ENCODE data around the gene RELN. TPM values are rescaled to one million over a fixed set of nuclear protein-coding genes. Genes with fewer than 3 reads are reported as not detected.

Gene RELN
- total RNA-seq, 1 donor: under 0.01 TPM

- H3K4me3 ChIP-seq (ENCODE audit: low read depth, low read length): no peak overlapping the region
- TF ChIP-seq, protein P1, sequence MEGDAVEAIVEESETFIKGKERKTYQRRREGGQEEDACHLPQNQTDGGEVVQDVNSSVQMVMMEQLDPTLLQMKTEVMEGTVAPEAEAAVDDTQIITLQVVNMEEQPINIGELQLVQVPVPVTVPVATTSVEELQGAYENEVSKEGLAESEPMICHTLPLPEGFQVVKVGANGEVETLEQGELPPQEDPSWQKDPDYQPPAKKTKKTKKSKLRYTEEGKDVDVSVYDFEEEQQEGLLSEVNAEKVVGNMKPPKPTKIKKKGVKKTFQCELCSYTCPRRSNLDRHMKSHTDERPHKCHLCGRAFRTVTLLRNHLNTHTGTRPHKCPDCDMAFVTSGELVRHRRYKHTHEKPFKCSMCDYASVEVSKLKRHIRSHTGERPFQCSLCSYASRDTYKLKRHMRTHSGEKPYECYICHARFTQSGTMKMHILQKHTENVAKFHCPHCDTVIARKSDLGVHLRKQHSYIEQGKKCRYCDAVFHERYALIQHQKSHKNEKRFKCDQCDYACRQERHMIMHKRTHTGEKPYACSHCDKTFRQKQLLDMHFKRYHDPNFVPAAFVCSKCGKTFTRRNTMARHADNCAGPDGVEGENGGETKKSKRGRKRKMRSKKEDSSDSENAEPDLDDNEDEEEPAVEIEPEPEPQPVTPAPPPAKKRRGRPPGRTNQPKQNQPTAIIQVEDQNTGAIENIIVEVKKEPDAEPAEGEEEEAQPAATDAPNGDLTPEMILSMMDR (IDR thresholded peaks at IDR 0.05; ENCODE audit: insufficient read depth, low read depth, low read length): no peak
- DNase-seq (ENCODE audit: low read depth): no peak
Observed at GRCh38 chr7:103549786-103550185, 439.7 kb downstream of the RELN start.

DNA sequence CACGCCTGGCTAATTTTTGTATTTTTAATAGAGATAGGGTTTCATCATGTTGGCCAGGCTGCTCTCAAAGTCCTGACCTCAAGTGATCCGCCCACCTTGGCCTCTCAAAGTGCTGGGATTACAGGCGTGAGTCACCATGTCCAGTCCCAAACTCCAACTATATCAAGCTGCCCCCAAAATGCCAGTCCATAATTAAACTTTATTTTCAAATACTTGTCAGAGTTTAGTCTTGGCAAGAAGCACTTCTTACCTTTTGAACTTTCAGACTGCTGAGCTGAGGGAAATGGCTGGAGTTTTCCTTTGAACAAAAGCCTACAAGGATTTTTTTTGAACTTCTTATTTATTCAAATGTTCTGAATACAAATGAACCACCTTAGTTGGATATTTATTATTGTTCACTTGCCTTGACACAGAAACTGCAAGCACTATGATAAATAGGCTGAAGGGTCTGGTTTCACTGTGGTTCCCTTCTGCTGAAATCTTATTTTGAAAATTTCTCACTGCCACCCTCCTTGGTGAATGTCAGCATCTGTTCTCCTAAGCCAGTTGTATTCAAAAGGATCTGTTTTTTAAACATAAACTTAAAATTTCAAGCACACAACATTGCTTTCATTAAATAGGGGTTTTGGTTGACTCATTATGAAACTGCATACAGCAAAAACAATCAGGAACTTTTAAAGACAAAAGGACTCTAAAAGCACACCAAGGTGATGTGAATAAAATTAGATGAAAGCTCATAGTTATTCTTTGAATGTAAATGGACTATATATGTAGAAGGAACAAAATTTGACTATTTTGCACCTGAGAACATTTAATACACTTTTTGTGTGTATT is 441.8 kb downstream of the RELN start:
- H3K4me3 ChIP-seq (ENCODE audit: low read depth, low read length): no peak overlapping the region
- DNase-seq (ENCODE audit: low read depth): no peak
- TF ChIP-seq, protein P1 (IDR thresholded peaks at IDR 0.05; ENCODE audit: insufficient read depth, low read depth, low read length): no peak

DNA sequence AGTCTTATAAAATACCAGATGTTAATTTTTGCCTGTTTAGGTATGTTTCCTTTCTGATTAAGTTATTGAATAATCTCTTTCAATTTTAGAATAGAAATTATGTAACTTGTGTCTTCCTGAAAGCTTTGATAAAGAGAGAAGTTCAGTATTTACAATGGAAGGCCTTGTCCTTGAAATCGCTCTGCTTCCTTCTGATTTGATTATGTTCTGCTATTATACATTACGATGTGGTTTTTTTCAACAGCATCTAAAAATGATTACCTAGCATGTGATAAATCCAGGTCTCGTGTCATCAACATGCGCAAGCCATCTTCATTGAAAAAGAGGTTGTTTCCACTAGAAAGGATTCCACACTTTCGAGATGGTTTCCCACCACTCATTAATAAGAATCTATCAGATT is 447.0 kb downstream of the RELN start:
- no peak overlapping the region for H3K4me3 ChIP-seq (ENCODE audit: low read depth, low read length)
- DNase-seq (ENCODE audit: low read depth): no peak
- TF ChIP-seq, protein P1 (IDR thresholded peaks at IDR 0.05; ENCODE audit: insufficient read depth, low read depth, low read length): no peak

DNA sequence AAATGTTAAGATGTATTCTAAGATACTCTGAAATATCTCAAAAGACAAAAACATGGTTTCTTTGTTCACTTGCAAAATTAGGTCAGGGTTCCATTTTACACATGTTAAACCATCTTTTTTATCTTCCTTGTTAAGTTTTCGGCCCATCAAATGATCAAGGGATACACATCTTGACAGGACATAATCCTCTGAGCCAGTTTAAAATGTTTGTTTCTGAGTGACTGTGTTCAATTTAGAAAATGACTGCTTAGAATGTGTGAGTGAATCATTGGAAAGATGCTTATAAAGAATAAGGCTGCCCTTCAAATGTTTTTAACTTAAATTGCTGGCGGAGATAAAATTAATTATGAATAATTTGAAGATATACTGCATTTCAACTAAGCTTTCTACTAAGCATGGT is 447.5 kb downstream of the RELN start:
- TF ChIP-seq, protein P1 (IDR thresholded peaks at IDR 0.05; ENCODE audit: insufficient read depth, low read depth, low read length): no peak
- no peak for DNase-seq (ENCODE audit: low read depth)
- no peak overlapping the region for H3K4me3 ChIP-seq (ENCODE audit: low read depth, low read length)

DNA sequence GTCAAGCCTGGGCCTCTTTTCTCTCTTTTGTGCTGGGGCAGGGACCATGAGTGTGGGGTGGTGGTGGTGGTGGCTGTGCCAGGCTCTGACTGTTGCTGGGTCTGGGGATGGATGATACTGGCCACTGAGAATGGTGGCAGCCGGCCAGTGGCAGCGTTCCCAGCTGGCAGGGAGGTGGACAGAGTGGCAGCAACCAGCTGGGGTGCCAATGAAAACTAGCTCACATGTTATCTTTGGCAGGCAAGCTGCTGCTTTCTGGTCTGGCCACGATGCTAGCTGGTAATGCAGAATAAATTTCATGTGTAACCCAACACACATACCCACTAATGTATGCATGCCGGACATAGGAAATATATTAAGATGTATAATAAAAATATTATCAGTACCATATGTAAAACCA is 448.4 kb downstream of the RELN start:
- H3K4me3 ChIP-seq (ENCODE audit: low read depth, low read length): no peak overlapping the region
- no peak for DNase-seq (ENCODE audit: low read depth)
- TF ChIP-seq, protein P1 (IDR thresholded peaks at IDR 0.05; ENCODE audit: insufficient read depth, low read depth, low read length): no peak

DNA sequence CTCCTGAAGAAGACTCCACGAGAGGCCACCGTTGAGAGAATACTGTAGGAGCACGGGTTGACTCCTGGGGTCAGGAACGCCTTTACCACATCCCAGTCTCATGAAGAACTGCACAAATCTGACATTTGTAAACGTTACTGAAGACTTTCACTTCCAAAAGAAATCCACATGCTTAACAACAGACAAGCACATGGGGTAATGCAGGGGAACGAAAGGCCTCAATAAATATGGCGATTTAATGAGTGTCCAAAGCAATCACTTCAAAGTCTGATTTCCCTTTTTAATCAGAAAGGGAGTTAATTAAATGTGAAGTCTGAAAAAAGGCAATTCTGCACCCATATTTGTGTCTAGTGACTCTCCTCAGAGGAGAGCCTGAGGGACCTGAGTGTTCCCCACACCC is 449.1 kb downstream of the RELN start:
- DNase-seq (ENCODE audit: low read depth): no peak
- TF ChIP-seq, protein P1 (IDR thresholded peaks at IDR 0.05; ENCODE audit: insufficient read depth, low read depth, low read length): no peak
- H3K4me3 ChIP-seq (ENCODE audit: low read depth, low read length): no peak overlapping the region

DNA sequence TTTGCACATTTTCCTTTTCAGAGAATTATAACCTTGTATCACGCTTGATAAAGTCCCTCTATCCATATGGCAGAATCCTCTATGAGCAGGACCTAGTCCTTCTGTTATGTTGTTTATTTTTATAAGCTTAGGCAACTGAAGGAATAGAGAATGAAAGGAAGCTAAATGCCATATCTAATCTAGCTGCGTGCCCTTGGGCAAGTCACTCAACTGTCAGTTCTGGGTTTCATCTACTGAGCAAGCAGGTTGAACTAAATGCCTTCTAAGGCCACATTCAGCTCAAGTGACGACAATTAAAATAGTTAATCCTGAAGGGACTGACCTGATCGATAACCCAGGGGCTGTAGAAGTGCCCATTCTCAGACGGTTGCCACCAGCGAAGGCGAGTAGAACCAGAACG is 449.6 kb downstream of the RELN start:
- DNase-seq (ENCODE audit: low read depth): no peak
- H3K4me3 ChIP-seq (ENCODE audit: low read depth, low read length): no peak overlapping the region
- TF ChIP-seq, protein P1 (IDR thresholded peaks at IDR 0.05; ENCODE audit: insufficient read depth, low read depth, low read length): no peak

Data from fibroblast of villous mesenchyme (primary cell).